H1 (cell line): Measurements from ENCODE around the gene IFT27. TPM values are rescaled to one million over a fixed set of nuclear protein-coding genes. Genes with fewer than 3 reads are reported as not detected.

Experiments
- CTCF ChIA-PET: fragments of 300-600 bp; sonication (Branson Sonifier 250); formaldehyde crosslinking; loops from one replicate; lab custom pipeline; 2021; ENCODE audit not compliant: partially characterized antibody; lab: Charles Lee
- POLR2A ChIA-PET: fragments of 300-600 bp; sonication (Branson Sonifier 250); formaldehyde crosslinking; loops from one replicate; lab custom pipeline; 2021; ENCODE audit warnings: inconsistent platforms; ENCODE audit not compliant: partially characterized antibody; lab: Charles Lee
- DNase-seq, 2 experiments: peaks; one replicate each; pipeline versions ENCODE4 v3.0.0 to v3.0.0-alpha.2; 2010 to 2022; ENCODE audit warnings: low spot score in 2 of 2, low read depth in 1 of 2, mixed read lengths in 1 of 2
- FAIRE-seq: peaks from 2 replicates; lab custom pipeline; 2011; peaks lifted over from hg19 to GRCh38; lab: Jason Lieb, UNC
- H2AFZ ChIP-seq: 2 replicates; pipeline ENCODE4 v1.8.1; 2012; ENCODE audit warnings: low read length, inconsistent platforms
- H2AK5ac ChIP-seq: 2 replicates; pipeline ENCODE4 v1.6.1; 2013; ENCODE audit warnings: low read depth, low read length
- H2BK120ac ChIP-seq: replicated peaks from 2 replicates; pipeline ENCODE3; 2013; ENCODE audit warnings: low read depth, low read length, inconsistent platforms
- H2BK12ac ChIP-seq: 2 replicates; pipeline ENCODE4 v1.6.1; 2013; ENCODE audit warnings: low read depth, low read length
- H2BK15ac ChIP-seq: 2 replicates; pipeline ENCODE4 v1.6.1; 2013; ENCODE audit warnings: low read length
- H2BK20ac ChIP-seq: 2 replicates; pipeline ENCODE4 v1.6.1; 2013; ENCODE audit warnings: low read length
- H2BK5ac ChIP-seq: 2 replicates; pipeline ENCODE4 v1.6.1; 2013; ENCODE audit warnings: low read depth, low read length
- H3K14ac ChIP-seq: 2 replicates; pipeline ENCODE4 v1.6.1; 2013; ENCODE audit warnings: inconsistent platforms; ENCODE audit not compliant: insufficient read length
- H3K18ac ChIP-seq: 2 replicates; pipeline ENCODE4 v1.6.1; 2013; ENCODE audit warnings: low read length; ENCODE audit errors: extremely low read depth
- H3K23ac ChIP-seq: 2 replicates; pipeline ENCODE4 v1.6.1; 2013; ENCODE audit warnings: inconsistent platforms; ENCODE audit not compliant: insufficient read length
- H3K23me2 ChIP-seq: 2 replicates; pipeline ENCODE4 v1.6.1; 2013; ENCODE audit warnings: low read depth, low read length
- H3K27ac ChIP-seq: 2 replicates; pipeline ENCODE4 v1.6.1; 2011; ENCODE audit warnings: low read depth, low read length, inconsistent platforms
- H3K27me3 ChIP-seq, 4 experiments: replicated peaks in 1 of 4; 1 replicate in 1 of 4; 2 replicates in 3 of 4; pipeline versions ENCODE4 v1.6.1 to v1.8.1; 2011 to 2013; ENCODE audit warnings: low read length in 3 of 4, mild to moderate bottlenecking in 3 of 4, inconsistent platforms in 2 of 4, mixed read lengths in 2 of 4, moderate library complexity in 1 of 4; ENCODE audit not compliant: control insufficient read depth in 3 of 4, insufficient read depth in 3 of 4; ENCODE audit errors: extremely low read depth in 1 of 4
- H3K36me3 ChIP-seq, 4 experiments: 2 replicates each; pipeline versions ENCODE4 v1.6.1 to v1.8.1; 2011 to 2013; ENCODE audit warnings: mild to moderate bottlenecking in 4 of 4, low read length in 3 of 4, moderate library complexity in 2 of 4, control low read depth in 1 of 4, inconsistent platforms in 1 of 4; ENCODE audit not compliant: insufficient read depth in 4 of 4, control insufficient read depth in 2 of 4
- H3K4ac ChIP-seq: replicated peaks from 2 replicates; pipeline ENCODE3; 2013; ENCODE audit warnings: low read length, low read depth, mixed read lengths, inconsistent platforms; ENCODE audit not compliant: insufficient read length
- H3K4me1 ChIP-seq, 4 experiments: replicated peaks in 1 of 4; 1 replicate in 1 of 4; 2 replicates in 3 of 4; pipeline versions ENCODE4 v1.6.1 to v1.8.1; 2011 to 2013; ENCODE audit warnings: low read length in 3 of 4, inconsistent platforms in 2 of 4, mixed read lengths in 1 of 4; ENCODE audit not compliant: insufficient read depth in 4 of 4, control insufficient read depth in 3 of 4
- H3K4me2 ChIP-seq, 2 experiments: 2 replicates each; pipeline versions ENCODE4 v1.6.1 to v1.8.1; 2011 to 2013; ENCODE audit warnings: low read depth in 2 of 2, low read length in 2 of 2, control low read depth in 1 of 2, inconsistent platforms in 1 of 2, mild to moderate bottlenecking in 1 of 2; ENCODE audit not compliant: insufficient read depth in 1 of 2
- H3K4me3 ChIP-seq, 4 experiments: fragments of 200-600, 300-600 bp in 1 of 4; sonication (generic), shearing (Covaris generic), sonication (Bioruptor Twin) in 1 of 4; 2 replicates each; pipeline versions ENCODE4 v1.5.1 to v1.8.1; 2011 to 2016; ENCODE audit warnings: low read length in 4 of 4, low read depth in 3 of 4, control low read depth in 2 of 4, inconsistent platforms in 2 of 4, mild to moderate bottlenecking in 2 of 4, mixed read lengths in 1 of 4, moderate library complexity in 1 of 4; ENCODE audit not compliant: insufficient read depth in 2 of 4; ENCODE audit errors: extremely low read depth in 1 of 4
- H3K56ac ChIP-seq: replicated peaks from 2 replicates; pipeline ENCODE3; 2013; ENCODE audit warnings: low read depth, mild to moderate bottlenecking, mixed read lengths, low read length, inconsistent platforms; ENCODE audit not compliant: insufficient read length
- H3K79me1 ChIP-seq: 2 replicates; pipeline ENCODE4 v1.6.1; 2013; ENCODE audit warnings: low read depth, low read length, control low read depth
- H3K79me2 ChIP-seq, 2 experiments: 2 replicates each; pipeline versions ENCODE4 v1.6.1 to v1.8.1; 2012 to 2013; ENCODE audit warnings: low read length in 2 of 2, mild to moderate bottlenecking in 2 of 2, inconsistent platforms in 1 of 2; ENCODE audit not compliant: insufficient read depth in 2 of 2, control insufficient read depth in 1 of 2
- H3K9ac ChIP-seq, 4 experiments: replicated peaks in 1 of 4; 1 replicate in 1 of 4; 2 replicates in 3 of 4; pipeline versions ENCODE4 v1.6.1 to v1.8.1; 2011 to 2013; ENCODE audit warnings: low read depth in 3 of 4, low read length in 3 of 4, control low read depth in 2 of 4, mild to moderate bottlenecking in 2 of 4, moderate library complexity in 2 of 4, inconsistent platforms in 1 of 4; ENCODE audit errors: extremely low read depth in 1 of 4
- H3K9me3 ChIP-seq, 2 experiments: 2 replicates each; pipeline versions ENCODE4 v1.6.1 to v1.8.1; 2012 to 2013; ENCODE audit warnings: mild to moderate bottlenecking in 2 of 2, moderate library complexity in 2 of 2, control low read depth in 1 of 2, inconsistent platforms in 1 of 2, low read depth in 1 of 2, low read length in 1 of 2, mixed read lengths in 1 of 2; ENCODE audit not compliant: insufficient read depth in 2 of 2
- H4K20me1 ChIP-seq, 2 experiments: replicated peaks in 1 of 2; 2 replicates each; pipeline versions ENCODE3 to v1.8.1; 2011 to 2013; ENCODE audit warnings: inconsistent platforms in 2 of 2, low read length in 2 of 2, mild to moderate bottlenecking in 1 of 2; ENCODE audit not compliant: insufficient read depth in 2 of 2, control insufficient read depth in 1 of 2
- H4K5ac ChIP-seq: 2 replicates; pipeline ENCODE4 v1.6.1; 2013; ENCODE audit warnings: low read length, low read depth, mixed read lengths, inconsistent platforms; ENCODE audit not compliant: insufficient read length
- H4K8ac ChIP-seq: 2 replicates; pipeline ENCODE4 v1.8.0; 2013; ENCODE audit warnings: mild to moderate bottlenecking, moderate library complexity, low read length, inconsistent platforms; ENCODE audit not compliant: insufficient read depth; ENCODE audit errors: extremely low read depth
- H4K91ac ChIP-seq: replicated peaks from 2 replicates; pipeline ENCODE3; 2013; ENCODE audit warnings: low read length, mixed read lengths, inconsistent platforms; ENCODE audit not compliant: insufficient read length
- KDM1A ChIP-seq: fragments of 200-600, 300-600 bp; sonication (generic); IDR thresholded peaks from 2 replicates; pipeline ENCODE4 v1.7.1; 2016; ENCODE audit warnings: mild to moderate bottlenecking, low read length, borderline replicate concordance
- POLR2AphosphoS5 ChIP-seq: IDR thresholded peaks from 2 replicates; pipeline ENCODE4 v1.6.1; 2011; ENCODE audit warnings: low read depth, low read length
- SUZ12 ChIP-seq: fragments of 200-600 bp; sonication (generic); IDR thresholded peaks from 2 replicates; pipeline ENCODE4 v1.6.1; 2012; ENCODE audit warnings: mild to moderate bottlenecking, inconsistent platforms, low read length, moderate library complexity, mixed read lengths
- TCF12 ChIP-seq: IDR thresholded peaks from 2 replicates; pipeline ENCODE4 v1.6.1; 2011; ENCODE audit warnings: low read depth, mild to moderate bottlenecking, low read length
- YY1 ChIP-seq: IDR thresholded peaks from 2 replicates; pipeline ENCODE4 v1.6.1; 2011; ENCODE audit warnings: low read depth, mild to moderate bottlenecking, low read length
- WGBS, 2 experiments: shearing (Covaris generic) in 1 of 2; methylation state at CpG; one replicate each; pipeline versions ENCODE4 v1.1.6 to v1.1.7; 2013 to 2015; ENCODE audit warnings: low lambda C conversion rate in 2 of 2, mixed read lengths in 2 of 2, inconsistent platforms in 1 of 2, low coverage in 1 of 2, missing lambda C conversion rate in 1 of 2; ENCODE audit not compliant: insufficient replicate concordance in 2 of 2, insufficient coverage in 1 of 2, insufficient read length in 1 of 2; ENCODE audit errors: extremely low coverage in 1 of 2, missing lambda C conversion rate in 1 of 2; 5-methylcytosine and 5-hydroxymethylcytosine counted together
- polyA plus RNA-seq, 7 experiments: library from polyadenylated mRNA; depleted of rRNA in 3 of 7; stranded (reverse) in 5 of 7; unstranded in 2 of 7; fragments of >200 nt in 5 of 7; fragments of 200-250 nt in 2 of 7; gene quantifications; 1 replicate in 5 of 7; 2 replicates in 1 of 7; 4 replicates in 1 of 7; pipeline versions ENCODE4 v1.2.1 to v1.2.3, GENCODE V29; 2011 to 2013; ENCODE audit warnings: missing spikeins in 2 of 7, mixed read lengths in 2 of 7
- total RNA-seq: library from RNA; stranded (reverse); fragmentation: NEBNext Ultra II Directional; extraction: Animal tissue kit (Norgen Biotek cat#: 25700); gene quantifications from 2 replicates; pipeline ENCODE4 v1.2.1, GENCODE V29; 2021

The IFT27 gene
- total and polyA plus RNA-seq, 2 of the 8 experiments (the other 6 are each of a cell fraction or from before 2014, with no cell fraction given): 36.4 to 46.2 TPM

GRCh38 chr22:36715647-36716046 lies 60.3 kb downstream of the IFT27 start:
- no peaks in the 10 kb centered on the region for H3K23me2 ChIP-seq
- H3K18ac ChIP-seq: no peak overlapping the region
- no peak overlapping the region for H2BK5ac ChIP-seq
- H3K79me2 ChIP-seq: no peaks in the 10 kb centered on the region
- H2BK20ac ChIP-seq: no peak overlapping the region
- H2AK5ac ChIP-seq: no peak overlapping the region
- H3K79me1 ChIP-seq: no peaks in the 10 kb centered on the region
- POLR2A ChIA-PET: no interaction called here
- H3K27ac ChIP-seq: no peak overlapping the region
- no peak overlapping the region for H3K4ac ChIP-seq
- no peak overlapping the region for H2BK120ac ChIP-seq
- H4K91ac ChIP-seq: no peak overlapping the region
- H2BK15ac ChIP-seq: no peak overlapping the region
- H2AFZ ChIP-seq: no peak overlapping the region
- no peak overlapping the region for H4K8ac ChIP-seq
- no peaks in the 10 kb centered on the region for H3K27me3 ChIP-seq
- H3K9me3 ChIP-seq: no peaks in the 10 kb centered on the region
- no peak overlapping the region for H4K5ac ChIP-seq
- no peak overlapping the region for H2BK12ac ChIP-seq
- DNase-seq: no peak
- TF ChIP-seq SUZ12 (no peak), YY1 (no peak), POLR2AphosphoS5 (no peak), TCF12 (no peak), KDM1A (peak; percentile 73; the same call in 1 of the 2 replicates)
- TF ChIP-seq, all 59 proteins: peak for 1
- Histone ChIP-seq H3K23ac (no peak overlapping the region), H4K20me1 (no peaks in the 10 kb centered on the region), H3K56ac (no peak overlapping the region), H3K4me3 (no peak overlapping the region), H3K4me1 (no peaks in the 10 kb centered on the region; a peak in 2 of 7 replicates), H3K14ac (no peak overlapping the region), H3K4me2 (no peak overlapping the region), H3K36me3 (no peaks in the 10 kb centered on the region), H3K9ac (no peak overlapping the region)
- CTCF ChIA-PET: interaction anchor here (0.8 to 1.6 kb wide), 5 partner anchors 9 to 329 kb away, joined by 3 to 4 read pairs (median 3); no protein-coding TSS in a partner anchor
- no peak for FAIRE-seq
- 67% methylated on average over 1 of the region's 1 CpG; no CpG with 5 or more reads in 1 of the 2 experiments for WGBS, 2 experiments
